DOHH2 (cell line): ENCODE measurements around the gene SERTAD2.

Source experiments
- CTCF ChIP-seq: fragments of 200-600 bp; sonication (generic); IDR thresholded peaks from one replicate; pipeline ENCODE4 v1.5.1; 2014; ENCODE audit warnings: antibody characterized with exemption, mild to moderate bottlenecking, low read depth, low read length; ENCODE audit not compliant: poor library complexity, severe bottlenecking
- EZH2phosphoT487 ChIP-seq: fragments of 200-600 bp; sonication (generic); IDR thresholded peaks from 2 replicates; pipeline ENCODE4 v1.6.1; 2017; ENCODE audit warnings: borderline replicate concordance, mild to moderate bottlenecking, antibody characterized with exemption, low read length, moderate library complexity, mixed read lengths

- TF ChIP-seq CTCF (peak; percentile 40), EZH2phosphoT487 (no peak)
Measured at GRCh38 chr2:64661741-64662169, 8.0 kb upstream of the SERTAD2 start.
